Measurements from ENCODE around the gene CRABP1. TPM values are rescaled to one million over a fixed set of nuclear protein-coding genes. Genes with fewer than 3 reads are reported as not detected.

CRABP1 gene
- polyA plus RNA-seq, 2 of the 4 experiments (the other 2 are of a cell fraction): 0.57 to 1.1 TPM

- H3K27ac ChIP-seq: no peak overlapping the region
These were observed 22.9 kb upstream of the CRABP1 start for GRCh38 chr15:78317145-78317836.

GRCh38 chr15:78319588-78319987 lies 20.6 kb upstream of the CRABP1 start:
- no peak for TF ChIP-seq TFCP2L1 (CRISPR knock-in tag; IDR thresholded peaks at IDR 0.05)
- TF ChIP-seq HES2 (IDR thresholded peaks at IDR 0.05): no peak
- no peak for TF ChIP-seq EHF (CRISPR knock-in tag; IDR thresholded peaks at IDR 0.05)
- TF ChIP-seq JUN (IDR thresholded peaks at IDR 0.05): no peak
- no peak for TF ChIP-seq JUNB (IDR thresholded peaks at IDR 0.05)
- TF ChIP-seq RNF2 (IDR thresholded peaks at IDR 0.05; ENCODE audit: borderline replicate concordance, low read depth): no peak
- TF ChIP-seq HDAC2 (IDR thresholded peaks at IDR 0.05): no peak
- no peak for TF ChIP-seq CHD2 (IDR thresholded peaks at IDR 0.05; ENCODE audit: low read length, partially characterized antibody)
- TF ChIP-seq KDM1A (IDR thresholded peaks at IDR 0.05; ENCODE audit: low read depth): no peak
- no peak for TF ChIP-seq FOSB (CRISPR knock-in tag; IDR thresholded peaks at IDR 0.05)
- TF ChIP-seq HOXB5 (CRISPR knock-in tag; IDR thresholded peaks at IDR 0.05): no peak
- no peak for TF ChIP-seq SMC3 (IDR thresholded peaks at IDR 0.05)
- TF ChIP-seq HOXA7 (CRISPR knock-in tag; IDR thresholded peaks at IDR 0.05): no peak
- TF ChIP-seq MAX (IDR thresholded peaks at IDR 0.05): no peak
- no peak for TF ChIP-seq NPAS2 (CRISPR knock-in tag; IDR thresholded peaks at IDR 0.05; ENCODE audit: borderline replicate concordance)
- no peak for TF ChIP-seq SREBF2 (IDR thresholded peaks at IDR 0.05)
- no peak for TF ChIP-seq RAD21 (conservative IDR thresholded peaks at IDR 0.05 in 1 of 2, IDR thresholded peaks at IDR 0.05 in 1 of 2)
- TF ChIP-seq NFE2L2 (conservative IDR thresholded peaks at IDR 0.05; ENCODE audit: low read length): no peak
- no peak for TF ChIP-seq FOXS1 (CRISPR knock-in tag; IDR thresholded peaks at IDR 0.05)
- TF ChIP-seq HEYL (CRISPR knock-in tag; IDR thresholded peaks at IDR 0.05): no peak
- ChIA-PET CTCF (interaction anchor here (15.9 to 19.9 kb wide), 2 partner anchors 12 to 96 kb away, joined by 169 to 571 read pairs; no protein-coding TSS in a partner anchor), POLR2A (no interaction called here)
- WGBS (ENCODE audit: missing lambda C conversion rate): 80% methylated on average over 10 of the region's 10 CpGs
- DNase-seq (ENCODE audit: low read depth in 1 of 2, low spot score in 1 of 2) (no peak), FAIRE-seq (no peak), ATAC-seq (no peak)
- no peak overlapping the region for H3K4me2 ChIP-seq
- no peak overlapping the region for H3K27ac ChIP-seq
- H3K9me3 ChIP-seq: no peaks in the 10 kb centered on the region
- no peak overlapping the region for H3K4me3 ChIP-seq
- H3K4me1 ChIP-seq: peaks cover 8% of the 10 kb centered on the region; the same call in 1 of the 3 replicates

More at GRCh38 chr15:78317145-78317836, 22.9 kb upstream of the CRABP1 start:
- Histone ChIP-seq H3K9me3 (no peaks in the 10 kb centered on the region), H3K4me3 (no peak overlapping the region), H3K4me1 (peaks cover 4% of the 10 kb centered on the region; the same call in 1 of the 3 replicates), H3K4me2 (no peak overlapping the region)
- FAIRE-seq (no peak), DNase-seq (ENCODE audit: low read depth in 1 of 2, low spot score in 1 of 2) (peak in 1 of 2 experiments; percentile 58), ATAC-seq (peak; percentile 48 to 76; a peak in 5 of 6 replicates)
- POLR2A ChIA-PET: interaction anchor here (1.4 kb wide), 1 partner anchor 120 kb away, joined by 5 read pairs; the partner anchor contains the start of gene IREB2
- 78% methylated on average over 8 of the region's 8 CpGs for WGBS (ENCODE audit: missing lambda C conversion rate)
- CTCF ChIA-PET: interaction anchor here (0.9 to 19.9 kb wide), 5 partner anchors 10 to 120 kb away, joined by 3 to 571 read pairs (median 4); partner anchors contain the start of gene IREB2
- TF ChIP-seq CEBPB (IDR thresholded peaks at IDR 0.05) (no peak), MAX (IDR thresholded peaks at IDR 0.05) (no peak), CTCF (IDR thresholded peaks at IDR 0.05) (0 out of 3 replicates have a peak, but pooled peaks have one; percentile 17), RAD21 (conservative IDR thresholded peaks at IDR 0.05 in 1 of 2, IDR thresholded peaks at IDR 0.05 in 1 of 2) (peak in 1 of 2 experiments; percentile 19; a peak in 1 of 5 replicates)
